Mammary epithelial cell (primary cell): ENCODE results near the gene AKR1C2.

ENCODE experiments used
- EZH2 ChIP-seq: IDR thresholded peaks from 2 replicates; pipeline ENCODE4 v1.6.1; 2012; ENCODE audit warnings: low read length, inconsistent platforms, borderline replicate concordance
- TF ChIP-seq, protein P1 (sequence below), 2 donors: IDR thresholded peaks in 1 of 2; conservative IDR thresholded peaks in 1 of 2; 2 replicates each; pipeline ENCODE4 v1.5.1; 2011 to 2012; ENCODE audit warnings: inconsistent platforms in 2 of 2, low read length in 2 of 2, mild to moderate bottlenecking in 2 of 2, control low read depth in 1 of 2, low read depth in 1 of 2; ENCODE audit not compliant: insufficient read depth in 1 of 2; ENCODE audit errors: extremely low read depth in 1 of 2

- TF ChIP-seq, protein P1, sequence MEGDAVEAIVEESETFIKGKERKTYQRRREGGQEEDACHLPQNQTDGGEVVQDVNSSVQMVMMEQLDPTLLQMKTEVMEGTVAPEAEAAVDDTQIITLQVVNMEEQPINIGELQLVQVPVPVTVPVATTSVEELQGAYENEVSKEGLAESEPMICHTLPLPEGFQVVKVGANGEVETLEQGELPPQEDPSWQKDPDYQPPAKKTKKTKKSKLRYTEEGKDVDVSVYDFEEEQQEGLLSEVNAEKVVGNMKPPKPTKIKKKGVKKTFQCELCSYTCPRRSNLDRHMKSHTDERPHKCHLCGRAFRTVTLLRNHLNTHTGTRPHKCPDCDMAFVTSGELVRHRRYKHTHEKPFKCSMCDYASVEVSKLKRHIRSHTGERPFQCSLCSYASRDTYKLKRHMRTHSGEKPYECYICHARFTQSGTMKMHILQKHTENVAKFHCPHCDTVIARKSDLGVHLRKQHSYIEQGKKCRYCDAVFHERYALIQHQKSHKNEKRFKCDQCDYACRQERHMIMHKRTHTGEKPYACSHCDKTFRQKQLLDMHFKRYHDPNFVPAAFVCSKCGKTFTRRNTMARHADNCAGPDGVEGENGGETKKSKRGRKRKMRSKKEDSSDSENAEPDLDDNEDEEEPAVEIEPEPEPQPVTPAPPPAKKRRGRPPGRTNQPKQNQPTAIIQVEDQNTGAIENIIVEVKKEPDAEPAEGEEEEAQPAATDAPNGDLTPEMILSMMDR (conservative IDR thresholded peaks at IDR 0.05 in 1 of 2, IDR thresholded peaks at IDR 0.05 in 1 of 2; ENCODE audit: extremely low read depth in 1 of 2, insufficient read depth in 1 of 2, low read depth in 1 of 2, low read length in 2 of 2) = no peak
- TF ChIP-seq EZH2 = no peak
Measured at GRCh38 chr10:5036511-5036910, 32.9 kb upstream of the AKR1C2 start.
